Natural killer cell (primary cell): ENCODE data around the gene DIO3. TPM values are rescaled to one million over a fixed set of nuclear protein-coding genes. Genes with fewer than 3 reads are reported as not detected.

Experiments used
- ATAC-seq, 3 donors: fragments of 150-1000 bp in 2 of 3; fragments of 200-7000 bp in 1 of 3; cut with Tn5 transposase; 1 replicate in 1 of 3; 2 replicates in 2 of 3; pipeline ENCODE4 v1.10.0; 2021; ENCODE audit warnings: mild to moderate bottlenecking in 2 of 3, moderate library complexity in 2 of 3
- DNase-seq, 2 donors: peaks; one replicate each; pipeline versions ENCODE4 v3.0.0 to v3.0.0-alpha.2; 2013 to 2021; ENCODE audit warnings: mixed read lengths in 1 of 2
- H3K27ac ChIP-seq: one replicate; pipeline ENCODE4 v1.5.1; 2013; ENCODE audit warnings: mild to moderate bottlenecking, low read length
- H3K27me3 ChIP-seq: one replicate; pipeline ENCODE4 v1.6.1; 2013; ENCODE audit warnings: low read length; ENCODE audit not compliant: control insufficient read depth, insufficient read depth
- H3K36me3 ChIP-seq: one replicate; pipeline ENCODE4 v1.6.1; 2013; ENCODE audit warnings: low read length; ENCODE audit not compliant: control insufficient read depth, insufficient read depth
- H3K4me1 ChIP-seq: one replicate; pipeline ENCODE4 v1.6.1; 2013; ENCODE audit warnings: low read length; ENCODE audit not compliant: control insufficient read depth, insufficient read depth
- H3K4me3 ChIP-seq: one replicate; pipeline ENCODE4 v1.5.1; 2013; ENCODE audit warnings: low read length
- H3K9me3 ChIP-seq: one replicate; pipeline ENCODE4 v1.6.1; 2013; ENCODE audit warnings: low read length; ENCODE audit not compliant: control insufficient read depth, insufficient read depth
- H3K27ac Mint-ChIP-seq, 2 donors: one replicate each; pipeline ENCODE4 v1.8.0; 2022; ENCODE audit warnings: mild to moderate bottlenecking in 2 of 2, mixed read lengths in 2 of 2, moderate library complexity in 1 of 2
- H3K27me3 Mint-ChIP-seq, 2 donors: one replicate each; pipeline ENCODE4 v1.8.0; 2022; ENCODE audit warnings: low read depth in 2 of 2, mixed read lengths in 2 of 2
- H3K36me3 Mint-ChIP-seq: one replicate; pipeline ENCODE4 v1.8.0; 2022; ENCODE audit warnings: mixed read lengths
- H3K4me1 Mint-ChIP-seq, 2 donors: one replicate each; pipeline ENCODE4 v1.8.0; 2022; ENCODE audit warnings: mixed read lengths in 2 of 2
- H3K4me3 Mint-ChIP-seq: one replicate; pipeline ENCODE4 v1.8.0; 2022; ENCODE audit warnings: mild to moderate bottlenecking, moderate library complexity, mixed read lengths
- H3K9me3 Mint-ChIP-seq, 2 donors: one replicate each; pipeline ENCODE4 v1.8.0; 2022; ENCODE audit warnings: mixed read lengths in 2 of 2
- CTCF ChIP-seq: fragments of 200-600 bp; IDR thresholded peaks from one replicate; pipeline ENCODE4 v1.8.0; 2022; ENCODE audit warnings: antibody characterized with exemption
- WGBS: methylation state at CpG from one replicate; pipeline ENCODE4 v1.1.7; 2013; ENCODE audit warnings: missing lambda C conversion rate; ENCODE audit not compliant: insufficient coverage; 5-methylcytosine and 5-hydroxymethylcytosine counted together
- intact Hi-C: fragments of 100-400 bp; cut with micrococcal nuclease; formaldehyde crosslinking; loops from one replicate; pipeline ENCODE4 v1.14.2; 2022
- total RNA-seq, 4 donors: library from RNA; stranded (reverse); fragments of 120-200 nt in 1 of 4; gene quantifications; one replicate each; pipeline versions ENCODE4 v1.2.3 to v1.2.4, GENCODE V29; 2013 to 2022

Gene DIO3
- total RNA-seq, 3 donors from 2014 or later (not counting 1 experiment from before 2014, with no cell fraction given): not detected

- DNase-seq: no peak
- H3K4me3 ChIP-seq: no peak overlapping the region
- H3K27ac Mint-ChIP-seq: no peak overlapping the region
- H3K4me3 Mint-ChIP-seq: no peak overlapping the region
- H3K27me3 Mint-ChIP-seq: peaks cover 0 to 4% of the 10 kb centered on the region in 2 donors
- no peaks in the 10 kb centered on the region for H3K9me3 Mint-ChIP-seq
- no peak for TF ChIP-seq CTCF
- peak in 1 of 3 donors; percentile 14 for ATAC-seq
- H3K27me3 ChIP-seq: no peaks in the 10 kb centered on the region
- no peaks in the 10 kb centered on the region for H3K36me3 Mint-ChIP-seq
- intact Hi-C loops: no loop called here
- H3K4me1 ChIP-seq: peaks cover 9% of the 10 kb centered on the region
- H3K4me1 Mint-ChIP-seq: no peaks in the 10 kb centered on the region
- H3K27ac ChIP-seq: no peak overlapping the region
- 91% methylated on average over 30 of the region's 30 CpGs for WGBS
- H3K36me3 ChIP-seq: no peaks in the 10 kb centered on the region
- peaks cover 5% of the 10 kb centered on the region for H3K9me3 ChIP-seq
These were observed 40.4 kb upstream of the DIO3 start for GRCh38 chr14:101520621-101521472.

GRCh38 chr14:101521473-101521915, 39.8 kb upstream of the DIO3 start:
- Histone ChIP-seq H3K36me3 (no peaks in the 10 kb centered on the region), H3K27me3 (no peaks in the 10 kb centered on the region), H3K4me1 (peaks cover 9% of the 10 kb centered on the region), H3K4me3 (no peak overlapping the region), H3K9me3 (no peaks in the 10 kb centered on the region), H3K27ac (no peak overlapping the region)
- ATAC-seq (no peak), DNase-seq (no peak)
- no peaks in the 10 kb centered on the region for H3K9me3 Mint-ChIP-seq
- no peaks in the 10 kb centered on the region for H3K4me1 Mint-ChIP-seq
- H3K27ac Mint-ChIP-seq: no peak overlapping the region
- 86% methylated on average over 17 of the region's 17 CpGs for WGBS
- no peak for TF ChIP-seq CTCF
- H3K27me3 Mint-ChIP-seq: peaks cover 0 to 4% of the 10 kb centered on the region in 2 donors
- no peaks in the 10 kb centered on the region for H3K36me3 Mint-ChIP-seq
- intact Hi-C loops: no loop called here
- no peak overlapping the region for H3K4me3 Mint-ChIP-seq

GRCh38 chr14:101521978-101522377, 39.3 kb upstream of the DIO3 start:
- intact Hi-C loops: no loop called here
- Histone ChIP-seq H3K27ac (no peak overlapping the region), H3K4me3 (no peak overlapping the region), H3K4me1 (peaks cover 9% of the 10 kb centered on the region), H3K9me3 (no peaks in the 10 kb centered on the region), H3K36me3 (no peaks in the 10 kb centered on the region), H3K27me3 (no peaks in the 10 kb centered on the region)
- Mint-ChIP-seq H3K4me3 (no peak overlapping the region), H3K27me3 (peaks cover 0 to 5% of the 10 kb centered on the region in 2 donors), H3K9me3 (no peaks in the 10 kb centered on the region), H3K36me3 (no peaks in the 10 kb centered on the region), H3K4me1 (peaks cover 0 to 3% of the 10 kb centered on the region in 2 donors), H3K27ac (no peak overlapping the region)
- ATAC-seq (no peak), DNase-seq (no peak)
- WGBS: 88% methylated on average over 8 of the region's 8 CpGs
- no peak for TF ChIP-seq CTCF
